ENCODE data around the gene IZUMO4. TPM values are rescaled to one million over a fixed set of nuclear protein-coding genes. Genes with fewer than 3 reads are reported as not detected.

IZUMO4 gene
- total and polyA plus RNA-seq, 4 donors = 1.2 to 1.4 (median 1.2) TPM

DNA sequence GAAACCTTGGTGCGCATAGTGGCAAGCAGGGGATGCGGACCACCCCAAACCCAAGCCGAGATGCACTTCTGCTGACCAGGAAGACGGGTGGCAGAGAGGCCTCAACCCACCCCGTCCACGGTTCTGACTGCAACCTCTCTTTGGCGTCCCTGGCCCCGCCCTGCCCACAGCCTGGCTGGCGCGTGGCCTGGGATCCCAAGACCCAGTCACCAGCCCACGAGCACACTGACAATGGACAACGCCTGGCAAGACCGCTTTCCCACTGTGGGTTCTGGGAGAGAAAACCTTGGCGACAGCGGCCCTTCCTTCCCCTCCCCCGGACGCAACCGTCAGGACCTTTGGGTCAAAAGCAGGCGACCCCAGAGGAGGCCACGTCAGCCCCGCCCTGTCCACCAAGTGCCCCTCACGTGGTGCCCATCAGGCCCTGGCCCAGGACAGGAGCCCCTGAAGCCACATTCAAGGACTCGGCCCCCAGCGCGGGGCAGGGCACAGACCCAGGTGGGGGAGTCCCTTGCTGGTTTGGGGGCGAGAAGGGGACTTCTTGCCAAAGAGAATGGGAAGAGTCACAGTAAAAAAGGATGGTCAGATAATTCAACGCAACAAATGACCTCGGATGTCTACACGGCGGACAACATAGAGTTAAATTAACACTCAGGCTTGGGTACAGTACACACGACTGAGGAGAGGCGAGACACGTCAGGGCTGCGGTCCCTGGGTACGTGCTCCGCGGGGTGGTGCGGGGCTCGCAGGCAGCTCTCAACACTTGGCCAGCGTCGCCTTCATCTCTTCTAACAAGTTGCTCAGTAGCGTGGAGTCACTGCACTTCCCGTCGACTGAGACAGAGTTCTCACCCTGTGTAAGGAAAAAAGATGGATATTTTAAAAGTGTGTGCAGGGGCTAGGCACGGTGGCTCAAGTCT is 5.0 kb downstream of the IZUMO4 start:
- DNase-seq (ENCODE audit: low spot score) = no peak
- H3K27ac ChIP-seq (ENCODE audit: low read depth in 1 of 2, low read length in 2 of 2) = no peak overlapping the region
- no peak overlapping the region for H3K9ac ChIP-seq (ENCODE audit: low read depth in 1 of 2, low read length in 2 of 2)
- H3K36me3 ChIP-seq (ENCODE audit: control insufficient read depth in 4 of 4, insufficient read depth in 3 of 4, low read depth in 1 of 4, low read length in 3 of 4) = peaks cover 9 to 48% (median 15%) of the 10 kb centered on the region in 4 donors
- 95% methylated on average over 45 of the region's 45 CpGs for WGBS
- no peaks in the 10 kb centered on the region for H3K27me3 ChIP-seq (ENCODE audit: control insufficient read depth in 4 of 4, insufficient read depth in 4 of 4, low read length in 3 of 4)
- H3K4me3 ChIP-seq (ENCODE audit: low read depth in 1 of 3, low read length in 3 of 3) = no peak overlapping the region
- no peaks in the 10 kb centered on the region for H3K9me3 ChIP-seq (ENCODE audit: control insufficient read depth in 4 of 4, low read length in 3 of 4)
- TF ChIP-seq SP1 (IDR thresholded peaks at IDR 0.05) (no peak), HNF4A (conservative IDR thresholded peaks at IDR 0.05) (no peak), TAF1 (conservative IDR thresholded peaks at IDR 0.05) (no peak), FOXA2 (IDR thresholded peaks at IDR 0.05) (no peak), NR2F2 (IDR thresholded peaks at IDR 0.05) (no peak)
- peaks cover 4 to 9% (median 7%) of the 10 kb centered on the region in 4 donors for H3K4me1 ChIP-seq (ENCODE audit: control insufficient read depth in 4 of 4, insufficient read depth in 4 of 4, low read length in 3 of 4)

DNA sequence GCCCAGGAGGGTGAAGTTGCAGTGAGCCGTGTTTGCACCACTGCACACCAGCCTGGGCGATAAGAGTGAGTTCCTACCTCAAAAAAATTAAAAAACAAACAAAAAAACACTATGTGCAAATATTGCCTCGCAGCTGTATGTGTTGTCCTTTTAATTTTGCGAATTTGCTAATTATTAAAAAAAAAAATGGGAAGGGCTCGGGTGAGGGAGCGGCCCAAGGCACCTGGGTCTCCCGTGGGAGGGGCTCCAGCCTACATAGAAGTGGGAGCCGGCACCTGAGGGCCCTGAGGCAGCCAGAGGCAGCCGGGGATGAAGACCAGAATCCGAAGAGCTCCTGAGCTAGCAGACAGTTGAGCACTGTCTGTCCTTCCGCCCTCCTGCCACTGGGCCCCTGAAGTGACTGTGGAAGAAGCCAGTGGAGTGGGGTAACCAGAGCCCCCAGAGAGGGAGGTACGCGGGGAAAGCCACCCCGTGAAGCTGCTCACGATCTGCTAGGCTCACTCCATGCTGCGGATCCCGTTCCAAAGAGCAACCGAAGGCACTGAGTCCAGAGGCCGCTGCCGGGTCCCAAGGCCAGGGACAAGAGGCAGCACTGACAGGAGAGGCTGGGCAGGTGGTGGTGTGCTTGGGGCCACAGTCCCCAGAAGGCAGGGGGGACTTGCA is 6.5 kb downstream of the IZUMO4 start:
- peaks cover 9 to 58% (median 16%) of the 10 kb centered on the region in 4 donors for H3K36me3 ChIP-seq (ENCODE audit: control insufficient read depth in 4 of 4, insufficient read depth in 3 of 4, low read depth in 1 of 4, low read length in 3 of 4)
- H3K4me3 ChIP-seq (ENCODE audit: low read depth in 1 of 3, low read length in 3 of 3) = no peak overlapping the region
- H3K9me3 ChIP-seq (ENCODE audit: control insufficient read depth in 4 of 4, low read length in 3 of 4) = no peaks in the 10 kb centered on the region
- no peaks in the 10 kb centered on the region for H3K27me3 ChIP-seq (ENCODE audit: control insufficient read depth in 4 of 4, insufficient read depth in 4 of 4, low read length in 3 of 4)
- no peaks in the 10 kb centered on the region for H3K4me1 ChIP-seq (ENCODE audit: control insufficient read depth in 4 of 4, insufficient read depth in 4 of 4, low read length in 3 of 4)
- DNase-seq (ENCODE audit: low spot score) = no peak
- WGBS = 84% methylated on average over 20 of the region's 20 CpGs
- H3K27ac ChIP-seq (ENCODE audit: low read depth in 1 of 2, low read length in 2 of 2) = no peak overlapping the region
- H3K9ac ChIP-seq (ENCODE audit: low read depth in 1 of 2, low read length in 2 of 2) = no peak overlapping the region
- no peak for TF ChIP-seq NR2F2 (IDR thresholded peaks at IDR 0.05)
- no peak for TF ChIP-seq YY1 (IDR thresholded peaks at IDR 0.05)
- no peak for TF ChIP-seq HNF4G (IDR thresholded peaks at IDR 0.05)
- no peak for TF ChIP-seq TAF1 (conservative IDR thresholded peaks at IDR 0.05)

DNA sequence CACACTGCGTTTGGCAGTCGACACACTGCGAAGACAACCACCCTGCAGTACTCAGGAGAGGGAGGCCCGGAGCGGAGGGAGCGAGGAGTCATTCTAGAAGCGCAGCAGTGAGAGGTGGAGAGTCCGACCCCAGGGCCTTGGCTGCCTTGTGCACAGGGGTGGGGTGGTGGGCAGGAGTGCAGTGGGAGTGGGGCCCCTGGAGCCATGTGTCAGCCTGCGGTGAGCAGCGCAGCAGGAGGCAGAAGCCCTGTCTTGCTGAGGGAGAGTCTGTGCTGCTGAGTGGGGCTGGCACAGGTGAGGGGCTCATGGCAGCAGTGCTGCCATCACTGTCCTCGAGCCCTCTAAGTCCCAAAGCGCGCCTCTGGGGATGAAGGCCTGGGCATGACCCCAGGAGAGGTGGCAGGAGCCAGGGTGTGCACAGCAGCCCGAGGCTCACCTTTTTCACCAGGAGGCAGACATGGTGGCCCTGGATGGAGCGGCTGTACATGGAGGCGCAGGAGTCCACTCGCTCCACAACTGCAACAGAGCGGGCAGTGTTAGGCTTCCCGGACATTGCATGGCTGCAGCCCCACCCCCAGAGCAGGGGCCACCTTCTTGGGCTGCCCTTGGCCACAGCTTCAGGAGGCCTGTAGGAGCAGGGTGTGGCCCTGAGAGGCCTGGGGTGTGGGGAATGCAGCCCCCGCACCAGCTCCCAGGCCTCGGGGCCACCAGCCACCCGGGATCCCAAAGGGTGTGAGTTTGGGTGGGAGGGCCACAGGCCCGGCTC is 11.7 kb downstream of the IZUMO4 start:
- TF ChIP-seq, protein P1, sequence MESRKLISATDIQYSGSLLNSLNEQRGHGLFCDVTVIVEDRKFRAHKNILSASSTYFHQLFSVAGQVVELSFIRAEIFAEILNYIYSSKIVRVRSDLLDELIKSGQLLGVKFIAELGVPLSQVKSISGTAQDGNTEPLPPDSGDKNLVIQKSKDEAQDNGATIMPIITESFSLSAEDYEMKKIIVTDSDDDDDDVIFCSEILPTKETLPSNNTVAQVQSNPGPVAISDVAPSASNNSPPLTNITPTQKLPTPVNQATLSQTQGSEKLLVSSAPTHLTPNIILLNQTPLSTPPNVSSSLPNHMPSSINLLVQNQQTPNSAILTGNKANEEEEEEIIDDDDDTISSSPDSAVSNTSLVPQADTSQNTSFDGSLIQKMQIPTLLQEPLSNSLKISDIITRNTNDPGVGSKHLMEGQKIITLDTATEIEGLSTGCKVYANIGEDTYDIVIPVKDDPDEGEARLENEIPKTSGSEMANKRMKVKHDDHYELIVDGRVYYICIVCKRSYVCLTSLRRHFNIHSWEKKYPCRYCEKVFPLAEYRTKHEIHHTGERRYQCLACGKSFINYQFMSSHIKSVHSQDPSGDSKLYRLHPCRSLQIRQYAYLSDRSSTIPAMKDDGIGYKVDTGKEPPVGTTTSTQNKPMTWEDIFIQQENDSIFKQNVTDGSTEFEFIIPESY (IDR thresholded peaks at IDR 0.05) = no peak
- TF ChIP-seq, protein P2, sequence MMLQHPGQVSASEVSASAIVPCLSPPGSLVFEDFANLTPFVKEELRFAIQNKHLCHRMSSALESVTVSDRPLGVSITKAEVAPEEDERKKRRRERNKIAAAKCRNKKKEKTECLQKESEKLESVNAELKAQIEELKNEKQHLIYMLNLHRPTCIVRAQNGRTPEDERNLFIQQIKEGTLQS (IDR thresholded peaks at IDR 0.05) = no peak
- no peak for TF ChIP-seq YY1 (IDR thresholded peaks at IDR 0.05)
- TF ChIP-seq, protein P3, sequence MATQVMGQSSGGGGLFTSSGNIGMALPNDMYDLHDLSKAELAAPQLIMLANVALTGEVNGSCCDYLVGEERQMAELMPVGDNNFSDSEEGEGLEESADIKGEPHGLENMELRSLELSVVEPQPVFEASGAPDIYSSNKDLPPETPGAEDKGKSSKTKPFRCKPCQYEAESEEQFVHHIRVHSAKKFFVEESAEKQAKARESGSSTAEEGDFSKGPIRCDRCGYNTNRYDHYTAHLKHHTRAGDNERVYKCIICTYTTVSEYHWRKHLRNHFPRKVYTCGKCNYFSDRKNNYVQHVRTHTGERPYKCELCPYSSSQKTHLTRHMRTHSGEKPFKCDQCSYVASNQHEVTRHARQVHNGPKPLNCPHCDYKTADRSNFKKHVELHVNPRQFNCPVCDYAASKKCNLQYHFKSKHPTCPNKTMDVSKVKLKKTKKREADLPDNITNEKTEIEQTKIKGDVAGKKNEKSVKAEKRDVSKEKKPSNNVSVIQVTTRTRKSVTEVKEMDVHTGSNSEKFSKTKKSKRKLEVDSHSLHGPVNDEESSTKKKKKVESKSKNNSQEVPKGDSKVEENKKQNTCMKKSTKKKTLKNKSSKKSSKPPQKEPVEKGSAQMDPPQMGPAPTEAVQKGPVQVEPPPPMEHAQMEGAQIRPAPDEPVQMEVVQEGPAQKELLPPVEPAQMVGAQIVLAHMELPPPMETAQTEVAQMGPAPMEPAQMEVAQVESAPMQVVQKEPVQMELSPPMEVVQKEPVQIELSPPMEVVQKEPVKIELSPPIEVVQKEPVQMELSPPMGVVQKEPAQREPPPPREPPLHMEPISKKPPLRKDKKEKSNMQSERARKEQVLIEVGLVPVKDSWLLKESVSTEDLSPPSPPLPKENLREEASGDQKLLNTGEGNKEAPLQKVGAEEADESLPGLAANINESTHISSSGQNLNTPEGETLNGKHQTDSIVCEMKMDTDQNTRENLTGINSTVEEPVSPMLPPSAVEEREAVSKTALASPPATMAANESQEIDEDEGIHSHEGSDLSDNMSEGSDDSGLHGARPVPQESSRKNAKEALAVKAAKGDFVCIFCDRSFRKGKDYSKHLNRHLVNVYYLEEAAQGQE (IDR thresholded peaks at IDR 0.05) = no peak
- TF ChIP-seq, protein P4, sequence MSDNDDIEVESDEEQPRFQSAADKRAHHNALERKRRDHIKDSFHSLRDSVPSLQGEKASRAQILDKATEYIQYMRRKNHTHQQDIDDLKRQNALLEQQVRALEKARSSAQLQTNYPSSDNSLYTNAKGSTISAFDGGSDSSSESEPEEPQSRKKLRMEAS (IDR thresholded peaks at IDR 0.05) = no peak
- TF ChIP-seq EGR1 (IDR thresholded peaks at IDR 0.05; ENCODE audit: low read depth in 2 of 2) = no peak
- no peak for TF ChIP-seq TAF1 (conservative IDR thresholded peaks at IDR 0.05)
- TF ChIP-seq FOXA2 (IDR thresholded peaks at IDR 0.05) = no peak
- TF ChIP-seq HNF4G (IDR thresholded peaks at IDR 0.05) = no peak
- TF ChIP-seq FOXA1 (IDR thresholded peaks at IDR 0.05) = no peak
- TF ChIP-seq, protein P5, sequence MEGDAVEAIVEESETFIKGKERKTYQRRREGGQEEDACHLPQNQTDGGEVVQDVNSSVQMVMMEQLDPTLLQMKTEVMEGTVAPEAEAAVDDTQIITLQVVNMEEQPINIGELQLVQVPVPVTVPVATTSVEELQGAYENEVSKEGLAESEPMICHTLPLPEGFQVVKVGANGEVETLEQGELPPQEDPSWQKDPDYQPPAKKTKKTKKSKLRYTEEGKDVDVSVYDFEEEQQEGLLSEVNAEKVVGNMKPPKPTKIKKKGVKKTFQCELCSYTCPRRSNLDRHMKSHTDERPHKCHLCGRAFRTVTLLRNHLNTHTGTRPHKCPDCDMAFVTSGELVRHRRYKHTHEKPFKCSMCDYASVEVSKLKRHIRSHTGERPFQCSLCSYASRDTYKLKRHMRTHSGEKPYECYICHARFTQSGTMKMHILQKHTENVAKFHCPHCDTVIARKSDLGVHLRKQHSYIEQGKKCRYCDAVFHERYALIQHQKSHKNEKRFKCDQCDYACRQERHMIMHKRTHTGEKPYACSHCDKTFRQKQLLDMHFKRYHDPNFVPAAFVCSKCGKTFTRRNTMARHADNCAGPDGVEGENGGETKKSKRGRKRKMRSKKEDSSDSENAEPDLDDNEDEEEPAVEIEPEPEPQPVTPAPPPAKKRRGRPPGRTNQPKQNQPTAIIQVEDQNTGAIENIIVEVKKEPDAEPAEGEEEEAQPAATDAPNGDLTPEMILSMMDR (IDR thresholded peaks at IDR 0.05; ENCODE audit: low read depth, low read length, missing input control) = no peak
- TF ChIP-seq NR2F2 (IDR thresholded peaks at IDR 0.05) = no peak
- TF ChIP-seq SP1 (IDR thresholded peaks at IDR 0.05) = no peak
- TF ChIP-seq GABPA (IDR thresholded peaks at IDR 0.05 in 1 of 2, conservative IDR thresholded peaks at IDR 0.05 in 1 of 2) = no peak
- Histone ChIP-seq H3K27me3 (ENCODE audit: control insufficient read depth in 4 of 4, insufficient read depth in 4 of 4, low read length in 3 of 4) (no peaks in the 10 kb centered on the region), H3K9ac (ENCODE audit: low read depth in 1 of 2, low read length in 2 of 2) (no peak overlapping the region), H3K36me3 (ENCODE audit: control insufficient read depth in 4 of 4, insufficient read depth in 3 of 4, low read depth in 1 of 4, low read length in 3 of 4) (peaks cover 35 to 79% (median 41%) of the 10 kb centered on the region in 4 donors), H3K4me3 (ENCODE audit: low read depth in 1 of 3, low read length in 3 of 3) (no peak overlapping the region), H3K27ac (ENCODE audit: low read depth in 1 of 2, low read length in 2 of 2) (no peak overlapping the region), H3K9me3 (ENCODE audit: control insufficient read depth in 4 of 4, low read length in 3 of 4) (no peaks in the 10 kb centered on the region), H3K4me1 (ENCODE audit: control insufficient read depth in 4 of 4, insufficient read depth in 4 of 4, low read length in 3 of 4) (no peaks in the 10 kb centered on the region)
- WGBS = 98% methylated on average over 23 of the region's 23 CpGs
- DNase-seq (ENCODE audit: low spot score) = no peak

All from liver (tissue), 9 donors.